Activated CD8-positive, alpha-beta T cell treated with anti-CD3 and anti-CD28 coated beads for 36 hours (primary cell): ENCODE measurements around the gene CST6. TPM values are rescaled to one million over a fixed set of nuclear protein-coding genes. Genes with fewer than 3 reads are reported as not detected.
"Not testable (repeated sequence)": the region's sequence is repeated elsewhere in the genome, so short reads cannot be mapped to it uniquely, and the experiment has no call there.

ENCODE experiments used
- ATAC-seq: fragments of 200-7000 bp; cut with Tn5 transposase; one replicate; pipeline ENCODE4 v1.10.0; 2021; ENCODE audit warnings: mild to moderate bottlenecking, moderate library complexity
- CTCF ChIA-PET: fragments of 350-600 bp; sonication (Branson Sonifier 250); formaldehyde crosslinking; loops from one replicate; lab custom pipeline; 2021; ENCODE audit warnings: antibody characterized with exemption; lab: Charles Lee
- POLR2A ChIA-PET: fragments of 350-600 bp; sonication (Branson Sonifier 250); formaldehyde crosslinking; loops from one replicate; lab custom pipeline; 2021; ENCODE audit warnings: antibody characterized with exemption; lab: Charles Lee
- DNase-seq: peaks from one replicate; pipeline ENCODE4 v3.0.0-alpha.2; 2020
- H3K27ac Mint-ChIP-seq: one replicate; pipeline ENCODE4 v1.8.0; 2021; ENCODE audit warnings: mild to moderate bottlenecking, mixed read lengths
- H3K27me3 Mint-ChIP-seq: one replicate; pipeline ENCODE4 v1.8.0; 2021; ENCODE audit warnings: mixed read lengths
- H3K36me3 Mint-ChIP-seq: one replicate; pipeline ENCODE4 v1.8.0; 2021; ENCODE audit warnings: low read depth, mixed read lengths
- H3K4me1 Mint-ChIP-seq: one replicate; pipeline ENCODE4 v1.8.0; 2021; ENCODE audit warnings: low read depth, mixed read lengths
- H3K4me3 Mint-ChIP-seq: one replicate; pipeline ENCODE4 v1.8.0; 2021; ENCODE audit warnings: mild to moderate bottlenecking, moderate library complexity, mixed read lengths
- H3K9me3 Mint-ChIP-seq: one replicate; pipeline ENCODE4 v1.8.0; 2021; ENCODE audit warnings: mixed read lengths
- CTCF ChIP-seq: fragments of 200-600 bp; IDR thresholded peaks from one replicate; pipeline ENCODE4 v1.8.0; 2022; ENCODE audit warnings: antibody characterized with exemption, mild to moderate bottlenecking
- intact Hi-C: fragments of 100-400 bp; cut with micrococcal nuclease; formaldehyde crosslinking; loops from one replicate; pipeline ENCODE4 v1.10.0; 2022
- total RNA-seq, 2 experiments: library from RNA; stranded (reverse); gene quantifications; one replicate each; pipeline ENCODE4 v1.2.3, GENCODE V29; 2021

The CST6 gene
- total RNA-seq, 2 experiments from 2014 or later: 0.50 TPM; not detected in 1

GRCh38 chr11:66022401-66023185, 10.8 kb downstream of the CST6 start:
- Mint-ChIP-seq H3K4me3 (peak overlapping the region; percentile 22), H3K4me1 (peaks cover 16% of the 10 kb centered on the region), H3K27ac (no peak overlapping the region), H3K27me3 (peaks cover 8% of the 10 kb centered on the region), H3K36me3 (no peaks in the 10 kb centered on the region), H3K9me3 (no peaks in the 10 kb centered on the region)
- intact Hi-C loops: no loop called here
- peak; percentile 88 for DNase-seq
- ATAC-seq: peak; percentile 97
- ChIA-PET CTCF (interaction anchor here (0.6 to 3.0 kb wide), 48 partner anchors 8 to 384 kb away, joined by 3 to 39 read pairs (median 4); partner anchors contain the start of genes BANF1, CCDC85B, CST6 and KAT5), POLR2A (interaction anchor here (0.6 to 2.2 kb wide), 5 partner anchors 10 to 362 kb away, joined by 3 to 7 read pairs (median 5); partner anchors contain the start of gene BANF1)
- peak; percentile 96 for TF ChIP-seq CTCF

- not testable (repeated sequence) for H3K27me3 Mint-ChIP-seq, H3K9me3 Mint-ChIP-seq, ATAC-seq
Observed at GRCh38 chr11:66023186-66023440, 11.3 kb downstream of the CST6 start.

GRCh38 chr11:66026017-66026529, 14.3 kb downstream of the CST6 start, which contains the start of gene CATSPER1:
Gene CATSPER1, minus strand, starts transcription at chr11:66026479. Its CDS starts 100 bp downstream, at chr11:66026379.
- peaks cover 7% of the 10 kb centered on the region for H3K4me1 Mint-ChIP-seq
- CTCF ChIA-PET: interaction anchor here (4.5 kb wide), 1 partner anchor 19 kb away, joined by 22 read pairs; no protein-coding TSS in a partner anchor
- no peak within 1 kb of the TSS for H3K4me3 Mint-ChIP-seq
- H3K9me3 Mint-ChIP-seq: no peaks in the 10 kb centered on the region
- no peak for DNase-seq
- peaks cover 8% of the 10 kb centered on the region for H3K27me3 Mint-ChIP-seq
- no peak for ATAC-seq
- intact Hi-C loops: no loop called here
- POLR2A ChIA-PET: interaction anchor here (1.0 kb wide), 1 partner anchor 15 kb away, joined by 4 read pairs; no protein-coding TSS in a partner anchor
- H3K27ac Mint-ChIP-seq: no peak within 1 kb of the TSS
- TF ChIP-seq CTCF: no peak
- H3K36me3 Mint-ChIP-seq: no peaks in the 10 kb centered on the region

More at GRCh38 chr11:66023186-66023440, 11.3 kb downstream of the CST6 start:
- DNase-seq, H3K27ac Mint-ChIP-seq, intact Hi-C loops, H3K36me3 Mint-ChIP-seq, H3K4me3 Mint-ChIP-seq: not testable (repeated sequence)
- H3K4me1 Mint-ChIP-seq: peaks cover 14% of the 10 kb centered on the region
- POLR2A ChIA-PET: interaction anchor here (1.2 to 2.2 kb wide), 2 partner anchors 10 to 19 kb away, joined by 3 to 5 read pairs; no protein-coding TSS in a partner anchor
- CTCF ChIA-PET: interaction anchor here (0.7 to 3.0 kb wide), 28 partner anchors 8 to 384 kb away, joined by 3 to 39 read pairs (median 6); partner anchors contain the start of genes CCDC85B, CST6, KAT5 and SF3B2

GRCh38 chr11:66032957-66033735, 21.3 kb downstream of the CST6 start:
- no peak for TF ChIP-seq CTCF
- ChIA-PET POLR2A (no interaction called here), CTCF (no interaction called here)
- Mint-ChIP-seq H3K36me3 (no peaks in the 10 kb centered on the region), H3K9me3 (no peaks in the 10 kb centered on the region), H3K4me1 (no peaks in the 10 kb centered on the region), H3K4me3 (no peak overlapping the region), H3K27me3 (peaks cover 5% of the 10 kb centered on the region), H3K27ac (no peak overlapping the region)
- no peak for ATAC-seq
- intact Hi-C loops: no loop called here
- DNase-seq: no peak

- Mint-ChIP-seq H3K4me1 (no peaks in the 10 kb centered on the region), H3K27ac (no peak overlapping the region), H3K27me3 (peaks cover 5% of the 10 kb centered on the region), H3K9me3 (no peaks in the 10 kb centered on the region), H3K4me3 (no peak overlapping the region), H3K36me3 (no peaks in the 10 kb centered on the region)
- ATAC-seq (no peak), DNase-seq (no peak)
- intact Hi-C loops: no loop called here
- ChIA-PET POLR2A (interaction anchor here (1.1 kb wide), 1 partner anchor 32 kb away, joined by 3 read pairs; no protein-coding TSS in a partner anchor), CTCF (interaction anchor here (0.7 to 3.1 kb wide), 3 partner anchors 10 to 24 kb away, joined by 3 to 19 read pairs (median 17); partner anchors contain the start of gene CST6)
- TF ChIP-seq CTCF: no peak
Observed at GRCh38 chr11:66035653-66036333, 24.0 kb downstream of the CST6 start.
